GM12878 (cell line): ENCODE results near the gene POR. TPM values are rescaled to one million over a fixed set of nuclear protein-coding genes. Genes with fewer than 3 reads are reported as not detected.

ENCODE experiments used
- ATAC-seq: fragments of 200-7000 bp; cut with Tn5 transposase; 3 replicates; pipeline ENCODE4 v1.9.1; 2020; ENCODE audit warnings: mild to moderate bottlenecking, moderate library complexity
- BruUV-seq: library from RNA; stranded (reverse); fragments of 400-500 nt; replicated peaks from 2 replicates; lab custom pipeline; 2021; lab: Mats Ljungman, UMichigan
- CTCF ChIA-PET: fragments of 300-600 bp; sonication (Branson Sonifier 250); formaldehyde crosslinking; extraction: SDS; loops from one replicate; lab custom pipeline; 2021; ENCODE audit warnings: inconsistent platforms; lab: Yijun Ruan, JAX
- POLR2A ChIA-PET: fragments of 350-600 bp; formaldehyde crosslinking; extraction: SDS; loops from one replicate; lab custom pipeline; 2021; ENCODE audit warnings: inconsistent platforms; lab: Charles Lee
- RAD21 ChIA-PET: fragments of 300-600 bp; sonication (Branson Sonifier 250); formaldehyde crosslinking; loops from one replicate; lab custom pipeline; 2023; ENCODE audit warnings: antibody characterized with exemption; ENCODE audit not compliant: unreplicated experiment; lab: Charles Lee
- SMC1A ChIA-PET: fragments of 300-600 bp; sonication (Branson Sonifier 250); formaldehyde crosslinking; loops from one replicate; lab custom pipeline; 2023; ENCODE audit not compliant: unreplicated experiment, uncharacterized antibody; lab: Charles Lee
- DNase-seq: peaks from one replicate; pipeline ENCODE4 v3.0.0-alpha.2; 2011; ENCODE audit warnings: low read depth, low spot score
- FAIRE-seq: peaks from 3 replicates; lab custom pipeline; 2011; peaks lifted over from hg19 to GRCh38; lab: Jason Lieb, UNC
- H2AFZ ChIP-seq: 2 replicates; pipeline ENCODE4 v1.6.0; 2011; ENCODE audit warnings: low read depth, low read length, control low read depth; ENCODE audit not compliant: control insufficient read depth
- H3K27ac ChIP-seq: 2 replicates; pipeline ENCODE4 v1.5.1; 2011; ENCODE audit warnings: control low read depth; ENCODE audit not compliant: control insufficient read depth, insufficient read depth
- H3K27me3 ChIP-seq, 2 experiments: replicated peaks in 1 of 2; 2 replicates each; pipeline versions ENCODE4 v1.6.0 to v1.6.1; 2011; ENCODE audit warnings: low read length in 1 of 2; ENCODE audit not compliant: control insufficient read depth in 2 of 2, insufficient read depth in 2 of 2
- H3K36me3 ChIP-seq, 2 experiments: 2 replicates each; pipeline ENCODE4 v1.5.1; 2011; ENCODE audit warnings: low read length in 1 of 2; ENCODE audit not compliant: control insufficient read depth in 2 of 2, insufficient read depth in 2 of 2
- H3K4me1 ChIP-seq: 2 replicates; pipeline ENCODE4 v1.6.1; 2011; ENCODE audit warnings: mild to moderate bottlenecking, low read length, moderate library complexity, mixed read lengths; ENCODE audit not compliant: control insufficient read depth, insufficient read depth
- H3K4me2 ChIP-seq: 2 replicates; pipeline ENCODE4 v1.6.0; 2011; ENCODE audit warnings: control low read depth; ENCODE audit not compliant: control insufficient read depth, insufficient read depth
- H3K4me3 ChIP-seq: fragments of 200-600 bp; sonication (generic); 2 replicates; pipeline ENCODE4 v1.5.1; 2016
- H3K79me2 ChIP-seq: 2 replicates; pipeline ENCODE4 v1.6.0; 2011; ENCODE audit warnings: low read length; ENCODE audit not compliant: control insufficient read depth, insufficient read depth
- H3K9ac ChIP-seq: 2 replicates; pipeline ENCODE4 v1.8.0; 2011; ENCODE audit warnings: low read length, control low read depth, mixed read lengths; ENCODE audit not compliant: control insufficient read depth, insufficient read depth
- H3K9me3 ChIP-seq: replicated peaks from 3 replicates; pipeline ENCODE4 v1.5.1; 2011; ENCODE audit warnings: mild to moderate bottlenecking, low read length; ENCODE audit not compliant: control insufficient read depth, insufficient read depth
- H4K20me1 ChIP-seq: 2 replicates; pipeline ENCODE4 v1.6.0; 2011; ENCODE audit not compliant: control insufficient read depth, insufficient read depth
- CBFB ChIP-seq: IDR thresholded peaks from 2 replicates; pipeline ENCODE4 v1.6.1; 2016; ENCODE audit warnings: antibody characterized with exemption, low read depth
- CREB1 ChIP-seq: IDR thresholded peaks from 2 replicates; pipeline ENCODE4 v1.6.1; 2012; ENCODE audit warnings: low read depth, mild to moderate bottlenecking, inconsistent platforms
- CREM ChIP-seq: IDR thresholded peaks from 2 replicates; pipeline ENCODE4 v1.6.1; 2014; ENCODE audit warnings: antibody characterized with exemption, low read depth
- ETV6 ChIP-seq, 2 experiments: fragments of 450-650 bp in 1 of 2; IDR thresholded peaks in 1 of 2; conservative IDR thresholded peaks in 1 of 2; 2 replicates each; pipeline ENCODE4 v1.6.1; 2014; ENCODE audit warnings: antibody characterized with exemption in 1 of 2, borderline replicate concordance in 1 of 2, low read depth in 1 of 2, mild to moderate bottlenecking in 1 of 2, moderate library complexity in 1 of 2
- GATAD2B ChIP-seq: fragments of 450-650 bp; conservative IDR thresholded peaks from 2 replicates; pipeline ENCODE4 v1.6.1; 2017; ENCODE audit warnings: low read depth, mild to moderate bottlenecking, moderate library complexity
- MTA2 ChIP-seq: fragments of 450-650 bp; IDR thresholded peaks from 2 replicates; pipeline ENCODE4 v1.6.1; 2016; ENCODE audit warnings: low read depth, mild to moderate bottlenecking, moderate library complexity
- NR2C1 ChIP-seq: fragments of 450-650 bp; IDR thresholded peaks from 2 replicates; pipeline ENCODE4 v1.6.1; 2017; ENCODE audit warnings: antibody characterized with exemption, mild to moderate bottlenecking, moderate library complexity
- PBX3 ChIP-seq: IDR thresholded peaks from 2 replicates; pipeline ENCODE4 v1.6.1; 2011; ENCODE audit warnings: mild to moderate bottlenecking, low read depth, low read length, moderate library complexity; ENCODE audit not compliant: insufficient replicate concordance
- PKNOX1 ChIP-seq: fragments of 450-650 bp; IDR thresholded peaks from 2 replicates; pipeline ENCODE4 v1.6.1; 2016; ENCODE audit warnings: mild to moderate bottlenecking
- POU2F2 ChIP-seq: IDR thresholded peaks from 3 replicates; pipeline ENCODE4 v1.6.1; 2011; ENCODE audit warnings: low read depth, mild to moderate bottlenecking, low read length, borderline replicate concordance
- PRDM15 ChIP-seq: fragments of 450-650 bp; formaldehyde crosslinking; IDR thresholded peaks from 2 replicates; pipeline ENCODE4 v1.4.0; 2020; ENCODE audit warnings: mild to moderate bottlenecking, moderate library complexity
- TARDBP ChIP-seq: IDR thresholded peaks from 2 replicates; pipeline ENCODE4 v1.6.1; 2016; ENCODE audit warnings: borderline replicate concordance
- ZNF207 ChIP-seq: fragments of 450-650 bp; IDR thresholded peaks from 2 replicates; pipeline ENCODE4 v1.6.1; 2014; ENCODE audit warnings: antibody characterized with exemption, mild to moderate bottlenecking, borderline replicate concordance
- ZNF622 ChIP-seq: fragments of 450-650 bp; IDR thresholded peaks from 2 replicates; pipeline ENCODE4 v1.6.1; 2017; ENCODE audit warnings: mild to moderate bottlenecking, inconsistent platforms
- ZNF687 ChIP-seq: fragments of 450-650 bp; IDR thresholded peaks from 2 replicates; pipeline ENCODE4 v1.6.1; 2017; ENCODE audit warnings: mild to moderate bottlenecking, moderate library complexity
- ZSCAN29 ChIP-seq: fragments of 450-650 bp; IDR thresholded peaks from 2 replicates; pipeline ENCODE4 v1.6.1; 2017; ENCODE audit warnings: mild to moderate bottlenecking, moderate library complexity
- WGBS: methylation state at CpG from one replicate; pipeline ENCODE4 v1.1.6; 2016; ENCODE audit warnings: low lambda C conversion rate; ENCODE audit not compliant: insufficient replicate concordance, insufficient coverage; ENCODE audit errors: missing lambda C conversion rate; 5-methylcytosine and 5-hydroxymethylcytosine counted together
- in situ Hi-C: fragments of 300-500 bp; cut with MboI; formaldehyde crosslinking; loops from 9 replicates; pipeline ENCODE4 v1.14.3; 2018; ENCODE audit warnings: mixed read lengths
- intact Hi-C: fragments of 100-400 bp; cut with micrococcal nuclease; formaldehyde crosslinking; loops from one replicate; pipeline ENCODE4 v1.14.2; 2022; ENCODE audit not compliant: unreplicated experiment
- polyA plus RNA-seq, 11 experiments: library from polyadenylated mRNA; depleted of rRNA in 4 of 11; unstranded in 6 of 11; stranded (reverse) in 5 of 11; fragments of >200 nt; fragmentation: Nextera tagmentation in 4 of 11; fragmentation: Illumina TruSeq in 1 of 11; extraction: Ambion mirVana in 4 of 11; extraction: Trizol in 1 of 11; gene quantifications; 1 replicate in 1 of 11; 2 replicates in 10 of 11; pipeline versions ENCODE4 v1.2.1 to v1.2.3, GENCODE V29; 2011 to 2016; ENCODE audit warnings: inconsistent platforms in 2 of 11, missing spikeins in 2 of 11, low read depth in 1 of 11
- total RNA-seq, 4 experiments: library from RNA; depleted of rRNA in 3 of 4; stranded (reverse); fragments of >200 nt in 3 of 4; fragmentation: Illumina TruSeq in 1 of 4; extraction: Trizol in 1 of 4; gene quantifications; 2 replicates each; pipeline versions ENCODE4 v1.2.1 to v1.2.3, GENCODE V29; 2013 to 2021

POR gene
- total and polyA plus RNA-seq, 10 of the 15 experiments (the other 5 are each of a cell fraction or from before 2014, with no cell fraction given), result 2.2 to 75.8 (median 35.9) TPM

GRCh38 chr7:75977743-75978142 lies 62.8 kb downstream of the POR start:
- Histone ChIP-seq H3K36me3 (peaks cover 5 to 21% of the 10 kb centered on the region in 2 experiments; a peak in 3 of 4 replicates), H4K20me1 (no peaks in the 10 kb centered on the region), H3K27me3 (no peaks in the 10 kb centered on the region), H2AFZ (no peak overlapping the region), H3K4me2 (no peak overlapping the region), H3K79me2 (no peaks in the 10 kb centered on the region), H3K9me3 (no peaks in the 10 kb centered on the region), H3K27ac (no peak overlapping the region), H3K4me1 (no peaks in the 10 kb centered on the region), H3K9ac (no peak overlapping the region), H3K4me3 (no peak overlapping the region)
- DNase-seq (no peak), ATAC-seq (no peak), FAIRE-seq (no peak)
- POLR2A ChIA-PET, result no interaction called here
- SMC1A ChIA-PET, result no interaction called here
- WGBS, result 93% methylated on average over 8 of the region's 8 CpGs
- intact Hi-C loops (no loop called here), in situ Hi-C loops (no loop called here)
- CTCF ChIA-PET, result no interaction called here
- RAD21 ChIA-PET, result no interaction called here
- BruUV-seq, result no TSS peak
- TF ChIP-seq MTA2 (no peak), GATAD2B (no peak), ZNF207 (no peak), PRDM15 (no peak), TARDBP (no peak), NR2C1 (no peak), CBFB (no peak), CREM (no peak), ZSCAN29 (no peak), ZNF687 (no peak), PKNOX1 (no peak), ETV6 (conservative IDR thresholded peaks at IDR 0.05 in 1 of 2, IDR thresholded peaks at IDR 0.05 in 1 of 2; ENCODE audit: borderline replicate concordance in 1 of 2, low read depth in 1 of 2) (no peak), CREB1 (no peak), ZNF622 (no peak), PBX3 (no peak), POU2F2 (no peak)
